ENCODE results near the gene PLCH1. TPM values are rescaled to one million over a fixed set of nuclear protein-coding genes. Genes with fewer than 3 reads are reported as not detected.

PLCH1 gene
- total RNA-seq, 2 experiments from 2014 or later, result 0.06 TPM; not detected in 1

- no peaks in the 10 kb centered on the region for H3K36me3 ChIP-seq (ENCODE audit: insufficient read depth, low read length)
- no TSS peak for BruUV-seq (replicated peaks)
- no peaks in the 10 kb centered on the region for H3K9me2 ChIP-seq (ENCODE audit: insufficient read depth, low read length)
- intact Hi-C loops (cut with micrococcal nuclease; ENCODE audit: unreplicated experiment), result no loop called here
- no peaks in the 10 kb centered on the region for H3K4me1 ChIP-seq (ENCODE audit: insufficient read depth, low read length, poor library complexity, severe bottlenecking)
- H3K4me2 ChIP-seq (ENCODE audit: low read length), result no peak overlapping the region
- CTCF ChIA-PET (ENCODE audit: unreplicated experiment), result no interaction called here
- H2AFZ ChIP-seq (ENCODE audit: low read length), result no peak overlapping the region
- POLR2A ChIA-PET, result no interaction called here
- H3K79me2 ChIP-seq (ENCODE audit: insufficient read depth, low read depth, low read length), result no peaks in the 10 kb centered on the region
- H4K20me1 ChIP-seq (ENCODE audit: insufficient read depth, low read length), result no peaks in the 10 kb centered on the region
- H3K9me3 ChIP-seq (ENCODE audit: low read length), result no peaks in the 10 kb centered on the region
- no peak overlapping the region for H3K4me3 ChIP-seq (ENCODE audit: low read depth, low read length, poor library complexity, severe bottlenecking)
- no peak for DNase-seq (ENCODE audit: low spot score)
- no peak overlapping the region for H3K27ac ChIP-seq (ENCODE audit: low read depth, low read length, poor library complexity, severe bottlenecking)
- TF ChIP-seq EZH2phosphoT487 (IDR thresholded peaks at IDR 0.05; ENCODE audit: borderline replicate concordance, low read depth, low read length), result no peak
- no peak for TF ChIP-seq CTCF (conservative IDR thresholded peaks at IDR 0.05; ENCODE audit: low read length)
Observed at GRCh38 chr3:155424323-155424710, 320.6 kb downstream of the PLCH1 start.

DNA sequence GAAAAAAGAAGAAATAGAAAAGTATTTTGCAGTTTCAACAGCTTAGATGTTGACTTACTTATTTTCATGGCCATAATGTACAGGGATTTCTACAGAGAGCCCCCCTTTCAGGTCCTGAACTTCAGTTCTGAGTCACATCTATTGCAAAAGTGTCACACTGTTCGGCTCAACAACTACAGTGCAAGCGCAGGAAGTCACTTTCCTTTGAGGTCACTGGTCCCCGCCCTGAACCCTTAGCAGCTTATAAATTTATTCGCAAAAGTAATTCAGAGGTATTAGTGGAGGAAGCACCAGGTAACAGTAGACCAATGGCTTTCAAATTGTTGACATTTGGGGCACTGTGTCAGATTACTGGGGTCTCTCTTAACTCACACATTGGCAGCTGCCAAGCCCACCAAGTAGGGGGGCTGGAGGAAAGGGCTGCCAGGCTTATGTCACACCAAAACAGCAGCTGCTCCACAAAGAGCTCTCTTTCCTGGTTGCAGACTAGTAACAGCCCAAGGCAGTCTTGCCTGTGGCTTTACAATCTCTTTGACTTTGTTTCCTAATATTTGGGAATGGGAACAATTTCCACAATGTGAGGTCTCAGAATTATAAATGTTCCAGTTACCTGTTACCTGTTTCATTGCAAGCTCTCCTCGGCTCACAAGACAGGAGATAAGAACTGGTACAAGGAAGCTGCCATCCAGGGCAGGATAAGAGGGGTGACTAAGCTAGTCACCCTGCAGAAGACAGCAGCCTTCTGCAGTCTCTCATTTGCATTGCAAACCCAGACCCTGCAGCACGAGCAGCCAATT is 321.1 kb downstream of the PLCH1 start:
- Histone ChIP-seq H4K20me1 (ENCODE audit: insufficient read depth, low read length) (no peaks in the 10 kb centered on the region), H2AFZ (ENCODE audit: low read length) (no peak overlapping the region), H3K4me2 (ENCODE audit: low read length) (no peak overlapping the region), H3K4me1 (ENCODE audit: insufficient read depth, low read length, poor library complexity, severe bottlenecking) (no peaks in the 10 kb centered on the region), H3K4me3 (ENCODE audit: low read depth, low read length, poor library complexity, severe bottlenecking) (no peak overlapping the region), H3K9me3 (ENCODE audit: low read length) (no peaks in the 10 kb centered on the region), H3K79me2 (ENCODE audit: insufficient read depth, low read depth, low read length) (no peaks in the 10 kb centered on the region), H3K27ac (ENCODE audit: low read depth, low read length, poor library complexity, severe bottlenecking) (no peak overlapping the region), H3K9me2 (ENCODE audit: insufficient read depth, low read length) (no peaks in the 10 kb centered on the region), H3K36me3 (ENCODE audit: insufficient read depth, low read length) (no peaks in the 10 kb centered on the region)
- no TSS peak for BruUV-seq (replicated peaks)
- DNase-seq (ENCODE audit: low spot score), result no peak
- intact Hi-C loops (cut with micrococcal nuclease; ENCODE audit: unreplicated experiment), result no loop called here
- TF ChIP-seq EZH2phosphoT487 (IDR thresholded peaks at IDR 0.05; ENCODE audit: borderline replicate concordance, low read depth, low read length), result no peak
- TF ChIP-seq CTCF (conservative IDR thresholded peaks at IDR 0.05; ENCODE audit: low read length), result no peak
- ChIA-PET CTCF (ENCODE audit: unreplicated experiment) (no interaction called here), POLR2A (no interaction called here)

DNA sequence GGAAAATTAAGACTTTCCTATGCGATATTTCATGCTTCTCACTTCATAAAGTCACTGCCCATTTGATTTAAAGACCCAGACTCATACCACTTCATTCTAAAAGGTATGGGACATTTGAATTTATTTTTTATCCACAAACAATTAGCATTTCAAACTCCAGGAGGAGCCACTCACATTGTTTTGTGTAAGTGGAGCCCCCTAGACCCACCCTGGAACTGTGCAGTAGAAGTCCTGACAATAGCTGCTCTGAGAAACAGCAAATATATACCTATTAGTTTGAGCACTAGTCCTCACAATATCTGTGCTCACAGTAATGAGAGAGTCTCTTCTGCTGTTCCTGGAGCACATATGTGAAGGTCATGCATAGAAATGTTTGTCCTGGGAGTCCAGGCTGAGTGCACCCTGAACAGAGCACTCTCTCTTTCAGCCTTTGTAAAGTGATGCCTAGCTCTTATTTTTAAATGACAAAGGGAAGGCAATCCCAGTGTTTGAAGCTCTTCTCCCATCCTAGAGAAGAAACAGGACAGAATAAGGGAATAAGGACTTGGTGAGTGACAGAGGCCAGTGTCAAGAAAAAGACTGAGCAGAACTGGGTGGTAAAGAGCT is 323.9 kb downstream of the PLCH1 start:
- ChIA-PET POLR2A (no interaction called here), CTCF (ENCODE audit: unreplicated experiment) (no interaction called here)
- Histone ChIP-seq H3K27ac (ENCODE audit: low read depth, low read length, poor library complexity, severe bottlenecking) (no peak overlapping the region), H3K79me2 (ENCODE audit: insufficient read depth, low read depth, low read length) (no peaks in the 10 kb centered on the region), H3K4me2 (ENCODE audit: low read length) (no peak overlapping the region), H2AFZ (ENCODE audit: low read length) (no peak overlapping the region), H3K4me1 (ENCODE audit: insufficient read depth, low read length, poor library complexity, severe bottlenecking) (no peaks in the 10 kb centered on the region), H3K36me3 (ENCODE audit: insufficient read depth, low read length) (no peaks in the 10 kb centered on the region), H4K20me1 (ENCODE audit: insufficient read depth, low read length) (no peaks in the 10 kb centered on the region), H3K9me3 (ENCODE audit: low read length) (no peaks in the 10 kb centered on the region), H3K4me3 (ENCODE audit: low read depth, low read length, poor library complexity, severe bottlenecking) (no peak overlapping the region), H3K9me2 (ENCODE audit: insufficient read depth, low read length) (no peaks in the 10 kb centered on the region)
- intact Hi-C loops (cut with micrococcal nuclease; ENCODE audit: unreplicated experiment), result no loop called here
- TF ChIP-seq EZH2phosphoT487 (IDR thresholded peaks at IDR 0.05; ENCODE audit: borderline replicate concordance, low read depth, low read length) (no peak), CTCF (conservative IDR thresholded peaks at IDR 0.05; ENCODE audit: low read length) (peak; percentile 48)
- no TSS peak for BruUV-seq (replicated peaks)
- peak; percentile 11 for DNase-seq (ENCODE audit: low spot score)

All from OCI-LY7 (cell line).